AG08396 (cell line): ENCODE measurements around the gene PLBD2.

Source experiments
- DNase-seq: peaks from one replicate; pipeline ENCODE4 v3.0.0; 2012; ENCODE audit warnings: low spot score, mixed read lengths

The PLBD2 gene

GRCh38 chr12:113358381-113359132 lies at the start of gene PLBD2:
PLBD2 (plus strand) TSS chr12:113358587; CDS start chr12:113358601, 14 bp downstream.
- peak; percentile 99 for DNase-seq

GRCh38 chr12:113310489-113310888 lies 47.9 kb upstream of the PLBD2 start:
- no peak for DNase-seq

- no peak for DNase-seq
Observed at GRCh38 chr12:113314121-113314529, 44.3 kb upstream of the PLBD2 start.

- no peak for DNase-seq
Observed at GRCh38 chr12:113315358-113315757, 43.0 kb upstream of the PLBD2 start.

- DNase-seq: no peak
Observed at GRCh38 chr12:113316155-113316554, 42.2 kb upstream of the PLBD2 start.

GRCh38 chr12:113317122-113317521 lies 41.3 kb upstream of the PLBD2 start:
- no peak for DNase-seq

GRCh38 chr12:113318046-113318656 lies 40.2 kb upstream of the PLBD2 start:
- no peak for DNase-seq

- no peak for DNase-seq
Observed at GRCh38 chr12:113318900-113319628, 39.3 kb upstream of the PLBD2 start.

- DNase-seq: no peak
Observed at GRCh38 chr12:113320401-113320800, 38.0 kb upstream of the PLBD2 start.

GRCh38 chr12:113322343-113322742 lies 36.0 kb upstream of the PLBD2 start:
- DNase-seq: peak; percentile 78

GRCh38 chr12:113325916-113326315 lies 32.5 kb upstream of the PLBD2 start:
- DNase-seq: peak; percentile 47

GRCh38 chr12:113326775-113327395 lies 31.5 kb upstream of the PLBD2 start:
- no peak for DNase-seq

GRCh38 chr12:113328368-113328889 lies 30.0 kb upstream of the PLBD2 start:
- no peak for DNase-seq

GRCh38 chr12:113329022-113329790 lies 29.2 kb upstream of the PLBD2 start:
- DNase-seq: no peak

- no peak for DNase-seq
Observed at GRCh38 chr12:113329791-113330417, 28.5 kb upstream of the PLBD2 start.

GRCh38 chr12:113330505-113330904 lies 27.9 kb upstream of the PLBD2 start:
- no peak for DNase-seq

- no peak for DNase-seq
Observed at GRCh38 chr12:113332688-113333417, 25.5 kb upstream of the PLBD2 start.

- no peak for DNase-seq
Observed at GRCh38 chr12:113333418-113333750, 25.0 kb upstream of the PLBD2 start.

- DNase-seq: no peak
Observed at GRCh38 chr12:113333877-113334785, 24.3 kb upstream of the PLBD2 start.
